ENCODE results near the gene ARHGAP27. TPM values are rescaled to one million over a fixed set of nuclear protein-coding genes. Genes with fewer than 3 reads are reported as not detected.
A peak's percentile ranks its signal among the peaks of the same experiment; 100 is the strongest.

Gene ARHGAP27
- polyA plus RNA-seq, 1 donor (not counting 4 experiments of a cell fraction or from before 2014, with no cell fraction given), result 14.4 TPM

- no peaks in the 10 kb centered on the region for H3K4me1 ChIP-seq (ENCODE audit: control insufficient read depth, extremely low read depth, insufficient read depth, low read length)
Observed at GRCh38 chr17:45414990-45415881, 17.4 kb downstream of the ARHGAP27 start.

GRCh38 chr17:45413498-45413923, 19.2 kb downstream of the ARHGAP27 start:
- no peak for FAIRE-seq
- no peak overlapping the region for H3K9ac ChIP-seq (ENCODE audit: control insufficient read depth, extremely low read depth, insufficient read depth, low read length)
- H3K79me2 ChIP-seq (ENCODE audit: control insufficient read depth, insufficient read depth, low read length), result peaks cover 4% of the 10 kb centered on the region
- peaks cover 0 to 5% of the 10 kb centered on the region in 2 experiments for H3K36me3 ChIP-seq (ENCODE audit: control insufficient read depth in 2 of 2, extremely low read depth in 1 of 2, insufficient read depth in 2 of 2, low read length in 2 of 2)
- no peak overlapping the region for H2AFZ ChIP-seq (ENCODE audit: control insufficient read depth, low read length)
- dilution Hi-C loops (cut with MboI; ENCODE audit: extremely low pct_ligation_motif_present, low sequenced_read_pairs), result no loop called here
- no peak for DNase-seq (ENCODE audit: low read depth, low spot score)
- no peak overlapping the region for H3K4me3 ChIP-seq (ENCODE audit: control insufficient read depth in 2 of 3, extremely low read depth in 1 of 3, insufficient read depth in 2 of 3, low read depth in 1 of 3, low read length in 3 of 3)
- no peak overlapping the region for H3K4me2 ChIP-seq (ENCODE audit: control insufficient read depth, extremely low read depth, insufficient read depth, low read depth, low read length)
- H3K27ac ChIP-seq (ENCODE audit: control insufficient read depth, insufficient read depth, low read length), result no peak overlapping the region
- no peaks in the 10 kb centered on the region for H3K4me1 ChIP-seq (ENCODE audit: control insufficient read depth, extremely low read depth, insufficient read depth, low read length)
- TF ChIP-seq CTCF (optimal IDR thresholded peaks at IDR 0.05 in 1 of 3, IDR thresholded peaks at IDR 0.05 in 1 of 3, conservative IDR thresholded peaks at IDR 0.05 in 1 of 3; ENCODE audit: extremely low read depth in 1 of 3, insufficient read depth in 2 of 3, low read length in 3 of 3) (no peak), EZH2 (IDR thresholded peaks at IDR 0.05; ENCODE audit: low read length) (no peak)
- H3K9me1 ChIP-seq (ENCODE audit: control insufficient read depth, extremely low read depth, insufficient read depth, low read length), result no peaks in the 10 kb centered on the region
- H3K9me3 ChIP-seq (ENCODE audit: control insufficient read depth, low read depth, low read length), result no peaks in the 10 kb centered on the region
- no peaks in the 10 kb centered on the region for H3K27me3 ChIP-seq (ENCODE audit: control insufficient read depth, extremely low read depth, insufficient read depth, low read length)
- peaks cover 2% of the 10 kb centered on the region for H4K20me1 ChIP-seq (ENCODE audit: control insufficient read depth, extremely low read depth, insufficient read depth, low read length)

More at GRCh38 chr17:45414990-45415881, 17.4 kb downstream of the ARHGAP27 start:
- Histone ChIP-seq H3K4me2 (ENCODE audit: control insufficient read depth, extremely low read depth, insufficient read depth, low read depth, low read length) (no peak overlapping the region), H4K20me1 (ENCODE audit: control insufficient read depth, extremely low read depth, insufficient read depth, low read length) (peaks cover 2% of the 10 kb centered on the region), H3K9ac (ENCODE audit: control insufficient read depth, extremely low read depth, insufficient read depth, low read length) (no peak overlapping the region), H3K4me3 (ENCODE audit: control insufficient read depth in 2 of 3, extremely low read depth in 1 of 3, insufficient read depth in 2 of 3, low read depth in 1 of 3, low read length in 3 of 3) (no peak overlapping the region), H3K27ac (ENCODE audit: control insufficient read depth, insufficient read depth, low read length) (no peak overlapping the region), H3K9me1 (ENCODE audit: control insufficient read depth, extremely low read depth, insufficient read depth, low read length) (no peaks in the 10 kb centered on the region), H3K9me3 (ENCODE audit: control insufficient read depth, low read depth, low read length) (no peaks in the 10 kb centered on the region), H3K27me3 (ENCODE audit: control insufficient read depth, extremely low read depth, insufficient read depth, low read length) (no peaks in the 10 kb centered on the region), H2AFZ (ENCODE audit: control insufficient read depth, low read length) (no peak overlapping the region), H3K79me2 (ENCODE audit: control insufficient read depth, insufficient read depth, low read length) (peaks cover 16% of the 10 kb centered on the region), H3K36me3 (ENCODE audit: control insufficient read depth in 2 of 2, extremely low read depth in 1 of 2, insufficient read depth in 2 of 2, low read length in 2 of 2) (peaks cover 0 to 3% of the 10 kb centered on the region in 2 experiments)
- no peak for TF ChIP-seq CTCF (optimal IDR thresholded peaks at IDR 0.05 in 1 of 3, IDR thresholded peaks at IDR 0.05 in 1 of 3, conservative IDR thresholded peaks at IDR 0.05 in 1 of 3; ENCODE audit: extremely low read depth in 1 of 3, insufficient read depth in 2 of 3, low read length in 3 of 3)
- TF ChIP-seq EZH2 (IDR thresholded peaks at IDR 0.05; ENCODE audit: low read length), result no peak
- DNase-seq (ENCODE audit: low read depth, low spot score) (no peak), FAIRE-seq (peak; percentile 70)
- dilution Hi-C loops (cut with MboI; ENCODE audit: extremely low pct_ligation_motif_present, low sequenced_read_pairs), result no loop called here
